Stimulated activated effector memory CD8-positive, alpha-beta T cell treated with anti-CD3 and anti-CD28 coated beads, Interleukin-12 subunit alpha, Interleukin-12 subunit beta, amount 100 ng/mL, for 72 hours (primary cell): ENCODE results near the gene MUC2.
"Not testable (repeated sequence)": the region's sequence is repeated elsewhere in the genome, so short reads cannot be mapped to it uniquely, and the experiment has no call there.

Experiments
- ATAC-seq: fragments of 150-1000 bp; cut with Tn5 transposase; 2 replicates; pipeline ENCODE4 v1.10.0; 2021
- DNase-seq, 2 donors: peaks; one replicate each; pipeline ENCODE4 v3.0.0; 2021 to 2022; ENCODE audit warnings: low spot score in 2 of 2
- H3K27ac Mint-ChIP-seq: one replicate; pipeline ENCODE4 v1.8.0; 2022; ENCODE audit warnings: mild to moderate bottlenecking, mixed read lengths
- H3K36me3 Mint-ChIP-seq: one replicate; pipeline ENCODE4 v1.8.0; 2022; ENCODE audit warnings: mild to moderate bottlenecking, mixed read lengths
- H3K4me1 Mint-ChIP-seq: one replicate; pipeline ENCODE4 v1.8.0; 2022; ENCODE audit warnings: mixed read lengths
- H3K4me3 Mint-ChIP-seq: one replicate; pipeline ENCODE4 v1.8.0; 2022; ENCODE audit warnings: mild to moderate bottlenecking, mixed read lengths
- H3K9me3 Mint-ChIP-seq: one replicate; pipeline ENCODE4 v1.8.0; 2022; ENCODE audit warnings: mixed read lengths

The MUC2 gene

GRCh38 chr11:1107316-1108245 lies 32.9 kb downstream of the MUC2 start:
- Mint-ChIP-seq H3K4me3 (no peak overlapping the region), H3K4me1 (no peaks in the 10 kb centered on the region), H3K9me3 (no peaks in the 10 kb centered on the region), H3K36me3 (no peaks in the 10 kb centered on the region), H3K27ac (no peak overlapping the region)
- no peak for DNase-seq
- ATAC-seq, result no peak

- no peaks in the 10 kb centered on the region for H3K9me3 Mint-ChIP-seq
- H3K36me3 Mint-ChIP-seq, result no peaks in the 10 kb centered on the region
- DNase-seq (no peak), ATAC-seq (no peak)
- no peak overlapping the region for H3K4me3 Mint-ChIP-seq
- no peak overlapping the region for H3K27ac Mint-ChIP-seq
- no peaks in the 10 kb centered on the region for H3K4me1 Mint-ChIP-seq
Measured at GRCh38 chr11:1108246-1108900, 33.7 kb downstream of the MUC2 start.

GRCh38 chr11:1109101-1109917 lies 34.6 kb downstream of the MUC2 start:
- Mint-ChIP-seq H3K4me1 (no peaks in the 10 kb centered on the region), H3K36me3 (no peaks in the 10 kb centered on the region), H3K27ac (no peak overlapping the region), H3K9me3 (no peaks in the 10 kb centered on the region), H3K4me3 (no peak overlapping the region)
- ATAC-seq (no peak), DNase-seq (no peak)

- H3K27ac Mint-ChIP-seq, result peak overlapping the region; percentile 75
- no peaks in the 10 kb centered on the region for H3K9me3 Mint-ChIP-seq
- no peak overlapping the region for H3K4me3 Mint-ChIP-seq
- ATAC-seq (no peak), DNase-seq (no peak)
- no peaks in the 10 kb centered on the region for H3K4me1 Mint-ChIP-seq
- no peaks in the 10 kb centered on the region for H3K36me3 Mint-ChIP-seq
Measured at GRCh38 chr11:1109918-1110705, 35.4 kb downstream of the MUC2 start.

GRCh38 chr11:1111545-1112212 lies 37.0 kb downstream of the MUC2 start:
- no peak for DNase-seq
- Mint-ChIP-seq H3K4me1 (no peaks in the 10 kb centered on the region), H3K27ac (no peak overlapping the region), H3K4me3 (no peak overlapping the region), H3K36me3 (no peaks in the 10 kb centered on the region), H3K9me3 (no peaks in the 10 kb centered on the region)
- ATAC-seq, result no peak

- Mint-ChIP-seq H3K36me3 (no peaks in the 10 kb centered on the region), H3K27ac (no peak overlapping the region), H3K4me3 (no peak overlapping the region), H3K4me1 (no peaks in the 10 kb centered on the region), H3K9me3 (no peaks in the 10 kb centered on the region)
- no peak for ATAC-seq
- DNase-seq, result no peak
Measured at GRCh38 chr11:1112351-1113191, 37.9 kb downstream of the MUC2 start.

GRCh38 chr11:1113405-1114201 lies 38.9 kb downstream of the MUC2 start:
- Mint-ChIP-seq H3K4me3 (no peak overlapping the region), H3K36me3 (no peaks in the 10 kb centered on the region), H3K27ac (no peak overlapping the region), H3K9me3 (no peaks in the 10 kb centered on the region), H3K4me1 (no peaks in the 10 kb centered on the region)
- DNase-seq (no peak), ATAC-seq (no peak)

- not testable (repeated sequence) for H3K36me3 Mint-ChIP-seq, H3K4me3 Mint-ChIP-seq, DNase-seq, H3K9me3 Mint-ChIP-seq, H3K4me1 Mint-ChIP-seq, ATAC-seq, H3K27ac Mint-ChIP-seq
Measured at GRCh38 chr11:1115292-1115691, 40.6 kb downstream of the MUC2 start.

GRCh38 chr11:1116104-1116503 lies 41.4 kb downstream of the MUC2 start:
- no peaks in the 10 kb centered on the region for H3K36me3 Mint-ChIP-seq
- H3K4me3 Mint-ChIP-seq, result no peak overlapping the region
- DNase-seq, result no peak
- no peaks in the 10 kb centered on the region for H3K9me3 Mint-ChIP-seq
- no peak overlapping the region for H3K27ac Mint-ChIP-seq
- no peak for ATAC-seq
- no peaks in the 10 kb centered on the region for H3K4me1 Mint-ChIP-seq

GRCh38 chr11:1116666-1117390 lies 42.2 kb downstream of the MUC2 start:
- DNase-seq, result no peak
- no peaks in the 10 kb centered on the region for H3K9me3 Mint-ChIP-seq
- no peak overlapping the region for H3K27ac Mint-ChIP-seq
- no peaks in the 10 kb centered on the region for H3K36me3 Mint-ChIP-seq
- H3K4me3 Mint-ChIP-seq, result no peak overlapping the region
- H3K4me1 Mint-ChIP-seq, result no peaks in the 10 kb centered on the region
- ATAC-seq, result no peak

- H3K9me3 Mint-ChIP-seq, result no peaks in the 10 kb centered on the region
- no peak overlapping the region for H3K4me3 Mint-ChIP-seq
- DNase-seq (no peak), ATAC-seq (no peak)
- no peaks in the 10 kb centered on the region for H3K36me3 Mint-ChIP-seq
- H3K4me1 Mint-ChIP-seq, result no peaks in the 10 kb centered on the region
- no peak overlapping the region for H3K27ac Mint-ChIP-seq
Measured at GRCh38 chr11:1117992-1118391, 43.3 kb downstream of the MUC2 start.

- DNase-seq (no peak), ATAC-seq (no peak)
- Mint-ChIP-seq H3K9me3 (no peaks in the 10 kb centered on the region), H3K4me1 (no peaks in the 10 kb centered on the region), H3K36me3 (no peaks in the 10 kb centered on the region), H3K4me3 (no peak overlapping the region), H3K27ac (no peak overlapping the region)
Measured at GRCh38 chr11:1118755-1119603, 44.3 kb downstream of the MUC2 start.
